HG03066 (cell line): ENCODE results near the gene RGS9BP.
"Not testable (repeated sequence)": the region's sequence is repeated elsewhere in the genome, so short reads cannot be mapped to it uniquely, and the experiment has no call there.

Source experiments
- ATAC-seq: cut with Tn5 transposase; IDR thresholded peaks from one replicate; pipeline ENCODE4 v1.9.1; 2021; ENCODE audit warnings: low read depth; ENCODE audit not compliant: unreplicated experiment

The RGS9BP gene

DNA sequence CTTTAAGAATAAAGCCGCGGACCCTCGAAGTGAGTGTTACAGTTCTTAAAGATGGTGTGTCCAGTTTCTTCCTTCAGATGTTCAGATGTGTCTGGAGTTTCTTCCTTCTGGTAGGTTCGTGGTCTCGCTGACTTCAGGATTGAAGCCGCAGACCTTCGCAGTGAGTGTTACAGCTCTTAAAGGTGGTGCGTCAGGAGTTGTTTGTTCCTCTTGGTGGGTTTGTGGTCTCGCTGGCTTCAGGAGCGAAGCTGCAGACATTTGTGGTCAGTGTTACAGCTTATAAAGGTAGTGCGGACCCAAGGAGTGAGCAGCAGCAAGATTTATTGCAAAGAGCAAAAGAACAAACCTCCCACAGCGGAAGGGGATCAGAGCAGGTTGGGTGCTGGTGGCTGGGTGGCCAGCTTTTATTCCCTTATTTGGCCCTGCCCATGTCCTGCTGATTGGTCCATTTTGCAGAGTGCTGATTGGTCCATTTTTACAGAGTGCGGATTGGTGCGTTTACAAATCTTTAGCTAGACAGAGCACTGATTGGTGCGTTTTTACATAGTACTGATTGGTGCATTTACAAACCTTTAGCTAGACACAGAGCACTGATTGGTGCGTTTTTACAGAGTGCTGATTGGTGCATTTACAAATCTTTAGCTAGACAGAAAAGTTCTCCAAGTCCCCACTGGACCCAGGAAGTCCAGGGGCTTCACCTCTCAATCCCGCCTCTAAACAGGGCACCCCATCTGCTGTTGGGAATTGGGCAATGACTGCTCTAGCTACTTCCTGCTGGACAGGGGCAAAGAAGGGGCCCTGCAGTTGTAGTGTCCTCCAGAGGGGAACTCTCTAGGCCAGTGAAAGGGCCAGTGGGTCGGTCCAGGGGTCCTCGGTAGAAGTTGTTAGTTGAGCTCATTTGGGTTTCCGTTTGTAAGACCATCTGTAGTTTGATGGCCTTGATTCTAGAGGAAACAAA, 17.8 kb downstream of the RGS9BP start:
- not testable (repeated sequence) for ATAC-seq

DNA sequence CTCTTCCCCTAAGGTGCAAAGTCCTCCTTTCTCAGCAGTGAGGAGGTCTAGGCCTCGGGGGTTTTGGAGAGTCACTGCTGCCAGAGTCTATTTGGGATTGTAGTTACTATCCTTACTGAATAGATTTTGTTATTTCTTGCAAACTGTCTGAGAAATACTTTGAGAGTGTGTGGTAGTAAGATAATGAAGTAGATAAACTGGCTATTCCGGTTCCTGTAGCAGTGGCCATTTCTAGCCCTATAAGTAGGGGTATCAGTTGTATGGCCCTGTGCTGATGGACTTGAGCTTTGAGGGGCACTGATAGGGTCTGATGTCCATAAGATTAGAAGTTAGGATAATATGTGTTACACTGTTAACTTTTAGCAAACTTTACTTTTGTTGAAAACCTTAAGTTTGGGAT, 18.7 kb downstream of the RGS9BP start:
- ATAC-seq = not testable (repeated sequence)

DNA sequence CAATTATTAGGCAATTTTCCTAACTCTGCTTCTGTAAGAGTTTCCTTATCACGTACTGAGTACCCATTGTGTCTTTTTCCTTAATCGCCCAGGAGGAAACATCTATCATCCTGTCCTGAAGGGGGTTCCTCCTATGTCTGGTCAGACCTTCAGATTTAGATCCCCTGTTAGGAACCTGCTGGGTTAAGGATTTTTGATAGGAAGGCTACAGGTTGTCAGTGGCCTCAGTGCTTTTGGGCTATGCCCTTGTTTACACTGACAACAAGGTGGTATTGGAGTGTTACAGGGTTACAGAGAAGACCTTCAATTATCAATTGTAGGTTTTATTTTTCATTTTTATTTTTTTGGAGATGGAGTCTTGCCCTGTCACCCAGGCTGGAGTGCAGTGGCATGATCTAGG, 19.2 kb downstream of the RGS9BP start:
- not testable (repeated sequence) for ATAC-seq

DNA sequence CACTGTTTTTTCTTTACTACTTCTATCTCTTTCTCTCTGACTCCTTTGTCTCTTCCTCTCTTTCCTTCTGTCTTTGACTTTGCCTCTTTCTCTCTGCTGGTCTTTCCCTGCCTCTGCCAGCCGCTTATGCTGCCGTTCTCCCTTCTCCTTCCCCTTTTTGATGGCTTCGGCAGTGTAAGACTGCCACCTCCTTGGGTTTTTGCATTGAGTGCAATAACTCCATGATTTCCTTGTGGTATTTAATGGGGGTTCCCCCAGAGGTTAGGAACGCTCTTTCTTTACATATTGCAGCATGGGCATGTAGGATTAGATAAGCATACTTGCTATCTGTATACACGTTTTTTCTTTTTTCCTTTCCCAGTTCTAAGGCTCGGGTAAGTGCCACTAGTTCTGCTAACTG, 19.9 kb downstream of the RGS9BP start:
- ATAC-seq = not testable (repeated sequence)

GRCh38 chr19:32696771-32697170, 21.1 kb downstream of the RGS9BP start:
- ATAC-seq = not testable (repeated sequence)

GRCh38 chr19:32700129-32700528, 24.5 kb downstream of the RGS9BP start:
- not testable (repeated sequence) for ATAC-seq

GRCh38 chr19:32702010-32702409, 26.4 kb downstream of the RGS9BP start:
- no peak for ATAC-seq

DNA sequence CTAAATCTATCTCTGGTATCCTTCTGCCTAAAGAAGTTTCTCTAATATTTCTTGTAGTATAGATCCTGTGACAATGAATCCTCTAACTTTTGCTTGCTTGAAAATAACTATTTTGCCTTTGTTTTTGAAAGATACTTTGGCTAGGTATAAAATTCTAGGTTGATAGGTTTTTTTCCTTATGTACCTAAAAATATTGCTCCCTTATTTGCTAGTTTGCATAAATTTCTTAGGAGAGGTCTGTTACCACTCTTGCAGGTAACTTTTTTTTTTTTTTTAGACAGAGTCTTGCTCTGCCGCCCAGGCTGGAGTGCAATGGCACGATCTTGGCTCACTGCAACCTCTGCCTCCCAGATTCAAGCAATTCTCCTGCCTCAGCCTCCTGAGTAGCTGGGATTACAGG, 28.4 kb downstream of the RGS9BP start:
- not testable (repeated sequence) for ATAC-seq

- ATAC-seq = no peak
Measured at GRCh38 chr19:32708457-32708856, 32.8 kb downstream of the RGS9BP start.

- no peak for ATAC-seq
Measured at GRCh38 chr19:32709032-32709431, 33.4 kb downstream of the RGS9BP start.

DNA sequence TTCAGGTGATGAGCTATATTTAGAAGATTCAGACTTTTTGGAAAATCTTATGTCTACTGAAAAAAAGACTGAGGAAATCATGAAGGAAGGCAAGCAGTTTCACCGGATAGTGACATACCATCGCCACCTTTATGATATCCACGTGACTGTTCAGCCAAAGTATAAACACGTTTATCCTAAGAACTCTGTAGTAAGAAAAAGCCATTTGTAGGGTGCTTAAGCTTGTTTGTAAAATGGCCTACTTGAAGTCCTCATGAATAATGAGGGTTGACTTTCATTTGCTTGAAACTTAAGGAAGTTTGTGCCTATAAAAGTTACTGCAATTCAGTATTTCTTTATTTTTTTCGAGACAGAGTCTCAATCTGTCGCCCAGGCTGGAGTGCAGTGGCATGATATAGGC, 36.1 kb downstream of the RGS9BP start:
- no peak for ATAC-seq

- not testable (repeated sequence) for ATAC-seq
Measured at GRCh38 chr19:32716203-32716602, 40.6 kb downstream of the RGS9BP start.

GRCh38 chr19:32717496-32717895, 41.8 kb downstream of the RGS9BP start:
- no peak for ATAC-seq

GRCh38 chr19:32718286-32718685, 42.6 kb downstream of the RGS9BP start:
- no peak for ATAC-seq

- peak; percentile 58 for ATAC-seq
Measured at GRCh38 chr19:32719611-32720059, 44.0 kb downstream of the RGS9BP start, which contains the start of gene TDRD12. Gene TDRD12 (plus strand): TSS chr19:32719767. CDS start chr19:32720073, 306 bp downstream.

DNA sequence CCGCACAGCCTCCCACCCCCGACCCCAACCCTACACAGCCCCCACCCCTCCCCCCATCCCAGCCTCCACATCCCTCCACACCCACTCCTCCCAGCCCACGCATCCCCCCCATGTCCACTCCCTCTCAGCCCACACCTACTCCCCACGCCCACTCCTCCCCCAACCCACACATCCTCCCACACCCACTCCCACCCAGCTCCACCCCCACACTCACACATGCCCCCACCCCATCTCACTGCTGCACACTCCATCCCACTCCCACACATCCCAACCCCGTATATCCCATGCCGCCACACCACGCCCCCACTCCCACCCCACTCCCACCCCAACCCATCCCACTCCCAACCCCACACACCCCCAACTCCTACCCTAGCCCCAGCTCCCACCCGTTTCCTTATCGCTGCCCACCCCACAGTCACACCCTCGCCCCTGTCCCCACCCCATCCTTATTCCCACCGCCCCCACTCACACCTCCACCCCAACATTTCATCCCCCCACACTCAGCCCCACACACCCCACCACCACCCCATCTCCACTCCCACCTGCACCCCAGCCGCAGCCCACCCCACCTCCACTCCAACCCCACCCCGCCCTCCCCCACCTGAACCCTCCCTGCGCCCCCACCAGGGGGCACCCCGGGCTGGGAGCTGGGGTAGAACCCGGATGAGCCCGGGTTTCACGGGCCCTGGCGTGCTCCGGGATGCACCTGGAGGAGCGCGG, 44.7 kb downstream of the RGS9BP start:
- ATAC-seq = no peak

- no peak for ATAC-seq
Measured at GRCh38 chr19:32720936-32721250, 45.2 kb downstream of the RGS9BP start.
